Measurements from ENCODE around the gene ABCC10.

The ABCC10 gene

GRCh38 chr6:43489277-43490072 is 62.1 kb downstream of the ABCC10 start:
- no peak overlapping the region for H3K4me3 ChIP-seq (replicated peaks; ENCODE audit: low read depth, low read length)
- TF ChIP-seq CTCF (IDR thresholded peaks at IDR 0.05; ENCODE audit: low read depth, low read length, missing control alignments), result no peak
- DNase-seq (ENCODE audit: extremely low read depth, low read depth), result no peak

- DNase-seq (ENCODE audit: extremely low read depth, low read depth), result no peak
- no peak for TF ChIP-seq CTCF (IDR thresholded peaks at IDR 0.05; ENCODE audit: low read depth, low read length, missing control alignments)
Observed at GRCh38 chr6:43490523-43490939, 63.2 kb downstream of the ABCC10 start.

GRCh38 chr6:43491750-43492661 is 64.7 kb downstream of the ABCC10 start:
- no peak for TF ChIP-seq CTCF (IDR thresholded peaks at IDR 0.05; ENCODE audit: low read depth, low read length, missing control alignments)
- H3K4me3 ChIP-seq (replicated peaks; ENCODE audit: low read depth, low read length), result no peak overlapping the region
- no peak for DNase-seq (ENCODE audit: extremely low read depth, low read depth)

More at GRCh38 chr6:43490523-43490939, 63.2 kb downstream of the ABCC10 start:
- no peak overlapping the region for H3K4me3 ChIP-seq (replicated peaks; ENCODE audit: low read depth, low read length)

GRCh38 chr6:43492673-43493072 is 65.3 kb downstream of the ABCC10 start:
- TF ChIP-seq CTCF (IDR thresholded peaks at IDR 0.05; ENCODE audit: low read depth, low read length, missing control alignments), result no peak
- no peak overlapping the region for H3K4me3 ChIP-seq (replicated peaks; ENCODE audit: low read depth, low read length)
- DNase-seq (ENCODE audit: extremely low read depth, low read depth), result no peak

- H3K4me3 ChIP-seq (replicated peaks; ENCODE audit: low read depth, low read length), result no peak overlapping the region
- TF ChIP-seq CTCF (IDR thresholded peaks at IDR 0.05; ENCODE audit: low read depth, low read length, missing control alignments), result no peak
- DNase-seq (ENCODE audit: extremely low read depth, low read depth), result no peak
Observed at GRCh38 chr6:43493230-43493629, 65.9 kb downstream of the ABCC10 start.

- no peak for DNase-seq (ENCODE audit: extremely low read depth, low read depth)
- no peak overlapping the region for H3K4me3 ChIP-seq (replicated peaks; ENCODE audit: low read depth, low read length)
- TF ChIP-seq CTCF (IDR thresholded peaks at IDR 0.05; ENCODE audit: low read depth, low read length, missing control alignments), result no peak
Observed at GRCh38 chr6:43493833-43494232, 66.5 kb downstream of the ABCC10 start.
